ENCODE data around the gene NDUFV2.

DNA sequence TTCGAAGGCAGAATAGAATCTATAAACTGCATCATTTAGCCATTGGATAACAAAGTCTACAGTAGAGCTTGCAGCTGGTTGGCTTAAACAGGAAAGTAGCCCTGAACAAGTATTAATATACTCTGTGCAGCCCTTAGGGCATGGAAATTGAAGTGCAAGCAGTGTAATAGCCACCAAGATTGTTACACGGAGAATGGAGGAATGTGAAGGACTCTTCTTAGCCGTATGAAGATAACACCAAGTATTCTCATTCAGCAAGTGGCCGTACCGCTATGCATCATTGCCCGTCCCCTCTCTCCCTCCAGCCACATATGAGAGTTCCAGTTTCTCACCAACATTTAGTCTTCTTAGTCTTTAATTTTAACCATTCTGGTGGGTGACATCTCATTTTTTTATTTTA lies 74.5 kb downstream of the NDUFV2 start:
- TF ChIP-seq, protein P1, sequence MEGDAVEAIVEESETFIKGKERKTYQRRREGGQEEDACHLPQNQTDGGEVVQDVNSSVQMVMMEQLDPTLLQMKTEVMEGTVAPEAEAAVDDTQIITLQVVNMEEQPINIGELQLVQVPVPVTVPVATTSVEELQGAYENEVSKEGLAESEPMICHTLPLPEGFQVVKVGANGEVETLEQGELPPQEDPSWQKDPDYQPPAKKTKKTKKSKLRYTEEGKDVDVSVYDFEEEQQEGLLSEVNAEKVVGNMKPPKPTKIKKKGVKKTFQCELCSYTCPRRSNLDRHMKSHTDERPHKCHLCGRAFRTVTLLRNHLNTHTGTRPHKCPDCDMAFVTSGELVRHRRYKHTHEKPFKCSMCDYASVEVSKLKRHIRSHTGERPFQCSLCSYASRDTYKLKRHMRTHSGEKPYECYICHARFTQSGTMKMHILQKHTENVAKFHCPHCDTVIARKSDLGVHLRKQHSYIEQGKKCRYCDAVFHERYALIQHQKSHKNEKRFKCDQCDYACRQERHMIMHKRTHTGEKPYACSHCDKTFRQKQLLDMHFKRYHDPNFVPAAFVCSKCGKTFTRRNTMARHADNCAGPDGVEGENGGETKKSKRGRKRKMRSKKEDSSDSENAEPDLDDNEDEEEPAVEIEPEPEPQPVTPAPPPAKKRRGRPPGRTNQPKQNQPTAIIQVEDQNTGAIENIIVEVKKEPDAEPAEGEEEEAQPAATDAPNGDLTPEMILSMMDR (IDR thresholded peaks at IDR 0.05) = no peak
- no peak for TF ChIP-seq POLR2A (IDR thresholded peaks at IDR 0.05)

All from esophagus squamous epithelium (tissue), 4 donors.